IPS DF 4.7 (cell line): Measurements from ENCODE around the gene GNG10.
"Not testable (repeated sequence)": the region's sequence is repeated elsewhere in the genome, so short reads cannot be mapped to it uniquely, and the experiment has no call there.

Experiments
- DNase-seq: peaks from one replicate; pipeline ENCODE4 v3.0.0-alpha.2; 2013; ENCODE audit warnings: low spot score; ENCODE audit errors: extremely low read depth

GNG10 gene

GRCh38 chr9:111649016-111649415, 12.4 kb upstream of the GNG10 start:
- no peak for DNase-seq

GRCh38 chr9:111657051-111657450, 4.4 kb upstream of the GNG10 start:
- DNase-seq: no peak

- no peak for DNase-seq
These were observed 2.5 kb upstream of the GNG10 start for GRCh38 chr9:111658943-111659342.

- DNase-seq: no peak
These were observed 1.7 kb upstream of the GNG10 start for GRCh38 chr9:111659691-111660090.

- DNase-seq: no peak
These were observed 557 bp downstream of the GNG10 start for GRCh38 chr9:111661802-111662521.

- no peak for DNase-seq
These were observed 1.3 kb downstream of the GNG10 start for GRCh38 chr9:111662576-111663300.

GRCh38 chr9:111663301-111663823, 2.0 kb downstream of the GNG10 start:
- peak; percentile 28 for DNase-seq

- DNase-seq: no peak
These were observed 6.7 kb downstream of the GNG10 start for GRCh38 chr9:111668026-111668573.

- not testable (repeated sequence) for DNase-seq
These were observed 7.2 kb downstream of the GNG10 start for GRCh38 chr9:111668601-111669000.

GRCh38 chr9:111674319-111674718, 12.9 kb downstream of the GNG10 start:
- no peak for DNase-seq

GRCh38 chr9:111676116-111676515, 14.7 kb downstream of the GNG10 start:
- DNase-seq: no peak

GRCh38 chr9:111678293-111678692, 16.9 kb downstream of the GNG10 start:
- DNase-seq: no peak

- no peak for DNase-seq
These were observed 17.8 kb downstream of the GNG10 start for GRCh38 chr9:111679199-111679598.

- DNase-seq: no peak
These were observed 22.0 kb downstream of the GNG10 start for GRCh38 chr9:111683392-111683791.

- DNase-seq: no peak
These were observed 30.4 kb downstream of the GNG10 start for GRCh38 chr9:111691672-111692329.

GRCh38 chr9:111696796-111697195, 35.4 kb downstream of the GNG10 start:
- no peak for DNase-seq

- no peak for DNase-seq
These were observed 39.4 kb downstream of the GNG10 start for GRCh38 chr9:111700776-111701175.

GRCh38 chr9:111704503-111704902, 43.1 kb downstream of the GNG10 start:
- DNase-seq: no peak

- no peak for DNase-seq
These were observed 50.1 kb downstream of the GNG10 start for GRCh38 chr9:111711548-111711947.

- DNase-seq: peak; percentile 7
These were observed 51.0 kb downstream of the GNG10 start for GRCh38 chr9:111712369-111712768.

GRCh38 chr9:111715471-111715870, 54.1 kb downstream of the GNG10 start:
- DNase-seq: no peak

- DNase-seq: no peak
These were observed 58.1 kb downstream of the GNG10 start for GRCh38 chr9:111719541-111719940.
